ENCODE results near the gene COL26A1.

The COL26A1 gene

DNA sequence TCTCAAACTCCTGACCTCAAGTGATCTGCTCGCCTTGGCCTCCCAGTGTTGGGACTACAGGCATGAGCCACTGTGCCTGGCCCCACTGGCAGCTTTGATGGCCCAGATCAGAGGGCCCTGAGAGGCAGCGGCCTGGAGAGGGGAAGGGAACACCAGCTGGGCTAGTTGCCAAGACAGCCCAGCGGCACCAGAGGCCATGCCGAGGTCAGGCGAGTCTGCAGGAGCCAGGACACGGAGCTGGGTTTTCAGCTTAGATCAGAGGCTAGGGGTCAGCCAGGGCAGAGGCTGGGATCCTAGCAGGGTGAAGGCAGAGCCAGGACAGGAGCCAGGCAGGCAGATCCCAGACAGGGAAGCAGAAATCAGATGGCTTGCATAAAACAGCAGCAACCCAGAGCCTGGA lies 173.6 kb downstream of the COL26A1 start:
- H3K9me3 ChIP-seq (ENCODE audit: control insufficient read depth, insufficient read depth, low read length), result no peaks in the 10 kb centered on the region
- H3K4me1 ChIP-seq (ENCODE audit: control insufficient read depth, insufficient read depth, low read length), result no peaks in the 10 kb centered on the region
- H3K27me3 ChIP-seq (ENCODE audit: control insufficient read depth, insufficient read depth, low read length), result no peaks in the 10 kb centered on the region
- H3K36me3 ChIP-seq (ENCODE audit: control insufficient read depth, insufficient read depth, low read length), result no peaks in the 10 kb centered on the region
- no peak overlapping the region for H3K4me3 ChIP-seq (ENCODE audit: low read depth, low read length)
- no peak overlapping the region for H3K27ac ChIP-seq (ENCODE audit: low read depth, low read length)
- no peak overlapping the region for H3K9ac ChIP-seq (ENCODE audit: low read depth, low read length)

DNA sequence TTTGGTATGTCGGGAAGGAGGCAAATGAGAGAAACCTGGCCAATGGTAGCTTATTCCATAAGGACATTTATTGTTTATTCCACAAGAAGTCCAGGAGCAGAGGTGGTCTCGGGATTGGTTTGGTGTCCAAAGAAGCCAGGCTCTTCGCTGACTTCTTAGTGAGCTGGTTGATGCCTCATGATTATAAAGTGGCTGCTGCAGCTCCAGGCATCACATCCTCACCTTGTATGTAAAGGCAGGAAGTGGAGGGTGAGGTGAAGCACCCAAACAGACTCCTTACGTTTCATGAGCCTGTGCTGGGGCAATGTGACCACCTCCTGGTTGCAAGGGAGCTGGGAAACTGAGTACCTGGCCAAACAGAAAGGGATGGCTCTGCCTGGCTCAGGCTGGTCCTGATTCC lies 174.0 kb downstream of the COL26A1 start:
- no peak overlapping the region for H3K27ac ChIP-seq (ENCODE audit: low read depth, low read length)
- no peaks in the 10 kb centered on the region for H3K4me1 ChIP-seq (ENCODE audit: control insufficient read depth, insufficient read depth, low read length)
- no peaks in the 10 kb centered on the region for H3K27me3 ChIP-seq (ENCODE audit: control insufficient read depth, insufficient read depth, low read length)
- H3K9me3 ChIP-seq (ENCODE audit: control insufficient read depth, insufficient read depth, low read length), result no peaks in the 10 kb centered on the region
- H3K4me3 ChIP-seq (ENCODE audit: low read depth, low read length), result no peak overlapping the region
- no peak overlapping the region for H3K9ac ChIP-seq (ENCODE audit: low read depth, low read length)
- H3K36me3 ChIP-seq (ENCODE audit: control insufficient read depth, insufficient read depth, low read length), result no peaks in the 10 kb centered on the region

GRCh38 chr7:101537205-101537604 lies 174.5 kb downstream of the COL26A1 start:
- no peak overlapping the region for H3K9ac ChIP-seq (ENCODE audit: low read depth, low read length)
- no peaks in the 10 kb centered on the region for H3K9me3 ChIP-seq (ENCODE audit: control insufficient read depth, insufficient read depth, low read length)
- H3K4me1 ChIP-seq (ENCODE audit: control insufficient read depth, insufficient read depth, low read length), result no peaks in the 10 kb centered on the region
- no peak overlapping the region for H3K27ac ChIP-seq (ENCODE audit: low read depth, low read length)
- H3K27me3 ChIP-seq (ENCODE audit: control insufficient read depth, insufficient read depth, low read length), result no peaks in the 10 kb centered on the region
- no peaks in the 10 kb centered on the region for H3K36me3 ChIP-seq (ENCODE audit: control insufficient read depth, insufficient read depth, low read length)
- no peak overlapping the region for H3K4me3 ChIP-seq (ENCODE audit: low read depth, low read length)

DNA sequence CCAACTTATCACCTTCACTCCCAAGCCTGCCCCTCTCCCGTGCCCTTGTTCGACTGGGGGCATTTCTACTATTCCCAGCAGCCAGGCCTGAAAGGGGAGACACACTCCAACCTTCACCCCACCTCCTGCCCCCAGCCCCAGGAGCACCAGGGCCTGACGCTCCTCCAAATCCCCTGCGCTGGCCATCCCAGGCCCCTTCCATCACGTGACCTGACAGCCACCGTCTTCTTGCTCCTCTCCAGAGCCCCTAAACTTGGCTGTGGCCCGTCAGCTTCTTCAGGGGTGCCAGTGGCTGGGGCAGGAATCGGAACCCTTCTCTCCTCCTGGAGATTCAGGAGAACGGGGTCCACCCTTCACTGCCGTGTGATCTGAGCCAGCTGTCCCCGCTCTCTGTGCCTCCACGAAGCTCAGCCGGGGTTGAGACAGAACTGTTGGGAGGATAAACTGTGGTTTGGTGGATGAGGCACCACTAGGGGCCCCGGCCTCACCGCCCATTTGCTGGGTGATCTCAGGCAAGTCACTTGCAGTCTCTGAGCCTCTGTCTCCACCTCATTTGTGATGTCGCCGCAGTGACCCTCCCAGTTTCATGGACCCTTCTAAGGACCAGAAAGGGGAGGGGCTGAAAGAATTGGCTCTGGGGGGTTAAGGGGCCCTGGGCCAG lies 175.4 kb downstream of the COL26A1 start:
- no peaks in the 10 kb centered on the region for H3K27me3 ChIP-seq (ENCODE audit: control insufficient read depth, insufficient read depth, low read length)
- no peaks in the 10 kb centered on the region for H3K9me3 ChIP-seq (ENCODE audit: control insufficient read depth, insufficient read depth, low read length)
- H3K27ac ChIP-seq (ENCODE audit: low read depth, low read length), result no peak overlapping the region
- no peak overlapping the region for H3K4me3 ChIP-seq (ENCODE audit: low read depth, low read length)
- no peaks in the 10 kb centered on the region for H3K36me3 ChIP-seq (ENCODE audit: control insufficient read depth, insufficient read depth, low read length)
- H3K9ac ChIP-seq (ENCODE audit: low read depth, low read length), result no peak overlapping the region
- no peaks in the 10 kb centered on the region for H3K4me1 ChIP-seq (ENCODE audit: control insufficient read depth, insufficient read depth, low read length)

- no peaks in the 10 kb centered on the region for H3K27me3 ChIP-seq (ENCODE audit: control insufficient read depth, insufficient read depth, low read length)
- H3K4me3 ChIP-seq (ENCODE audit: low read depth, low read length), result no peak overlapping the region
- H3K9me3 ChIP-seq (ENCODE audit: control insufficient read depth, insufficient read depth, low read length), result no peaks in the 10 kb centered on the region
- no peaks in the 10 kb centered on the region for H3K4me1 ChIP-seq (ENCODE audit: control insufficient read depth, insufficient read depth, low read length)
- H3K36me3 ChIP-seq (ENCODE audit: control insufficient read depth, insufficient read depth, low read length), result no peaks in the 10 kb centered on the region
- no peak overlapping the region for H3K9ac ChIP-seq (ENCODE audit: low read depth, low read length)
- H3K27ac ChIP-seq (ENCODE audit: low read depth, low read length), result no peak overlapping the region
Measured at GRCh38 chr7:101538596-101539459, 176.2 kb downstream of the COL26A1 start.

GRCh38 chr7:101539784-101540183 lies 177.1 kb downstream of the COL26A1 start:
- no peaks in the 10 kb centered on the region for H3K27me3 ChIP-seq (ENCODE audit: control insufficient read depth, insufficient read depth, low read length)
- H3K9me3 ChIP-seq (ENCODE audit: control insufficient read depth, insufficient read depth, low read length), result no peaks in the 10 kb centered on the region
- no peak overlapping the region for H3K9ac ChIP-seq (ENCODE audit: low read depth, low read length)
- H3K27ac ChIP-seq (ENCODE audit: low read depth, low read length), result no peak overlapping the region
- no peak overlapping the region for H3K4me3 ChIP-seq (ENCODE audit: low read depth, low read length)
- no peaks in the 10 kb centered on the region for H3K4me1 ChIP-seq (ENCODE audit: control insufficient read depth, insufficient read depth, low read length)
- H3K36me3 ChIP-seq (ENCODE audit: control insufficient read depth, insufficient read depth, low read length), result no peaks in the 10 kb centered on the region

- Histone ChIP-seq H3K27ac (ENCODE audit: low read depth, low read length) (no peak overlapping the region), H3K4me3 (ENCODE audit: low read depth, low read length) (no peak overlapping the region), H3K9me3 (ENCODE audit: control insufficient read depth, insufficient read depth, low read length) (no peaks in the 10 kb centered on the region), H3K4me1 (ENCODE audit: control insufficient read depth, insufficient read depth, low read length) (no peaks in the 10 kb centered on the region), H3K9ac (ENCODE audit: low read depth, low read length) (no peak overlapping the region), H3K27me3 (ENCODE audit: control insufficient read depth, insufficient read depth, low read length) (no peaks in the 10 kb centered on the region), H3K36me3 (ENCODE audit: control insufficient read depth, insufficient read depth, low read length) (peaks cover 8% of the 10 kb centered on the region)
Measured at GRCh38 chr7:101542527-101543241, 180.0 kb downstream of the COL26A1 start.

GRCh38 chr7:101543242-101543766 lies 180.6 kb downstream of the COL26A1 start:
- peaks cover 13% of the 10 kb centered on the region for H3K36me3 ChIP-seq (ENCODE audit: control insufficient read depth, insufficient read depth, low read length)
- H3K4me1 ChIP-seq (ENCODE audit: control insufficient read depth, insufficient read depth, low read length), result no peaks in the 10 kb centered on the region

DNA sequence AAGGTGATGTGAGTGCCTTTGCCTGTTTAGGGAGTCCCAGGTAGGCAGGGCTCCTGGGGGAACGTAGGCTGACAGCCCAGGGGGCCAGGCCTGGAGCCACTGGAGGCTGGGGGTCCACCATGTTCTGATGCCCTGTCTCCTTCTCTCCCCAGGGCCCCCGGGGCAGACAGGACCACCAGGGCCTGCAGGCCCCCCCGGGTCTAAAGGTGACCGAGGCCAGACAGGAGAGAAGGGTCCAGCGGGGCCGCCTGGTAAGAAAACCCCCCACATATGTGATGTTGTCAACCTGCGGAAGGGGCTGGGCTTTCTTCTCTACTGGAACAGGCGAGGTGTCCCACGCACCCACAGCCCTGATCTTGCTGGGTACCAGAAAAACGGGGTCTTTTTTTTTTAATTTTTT lies 181.2 kb downstream of the COL26A1 start:
- H3K27me3 ChIP-seq (ENCODE audit: control insufficient read depth, insufficient read depth, low read length), result no peaks in the 10 kb centered on the region
- peaks cover 13% of the 10 kb centered on the region for H3K36me3 ChIP-seq (ENCODE audit: control insufficient read depth, insufficient read depth, low read length)
- H3K4me1 ChIP-seq (ENCODE audit: control insufficient read depth, insufficient read depth, low read length), result no peaks in the 10 kb centered on the region
- no peak overlapping the region for H3K4me3 ChIP-seq (ENCODE audit: low read depth, low read length)
- no peak overlapping the region for H3K9ac ChIP-seq (ENCODE audit: low read depth, low read length)
- H3K27ac ChIP-seq (ENCODE audit: low read depth, low read length), result no peak overlapping the region
- H3K9me3 ChIP-seq (ENCODE audit: control insufficient read depth, insufficient read depth, low read length), result no peaks in the 10 kb centered on the region

More at GRCh38 chr7:101543242-101543766, 180.6 kb downstream of the COL26A1 start:
- Histone ChIP-seq H3K27me3 (ENCODE audit: control insufficient read depth, insufficient read depth, low read length) (no peaks in the 10 kb centered on the region), H3K27ac (ENCODE audit: low read depth, low read length) (no peak overlapping the region), H3K9me3 (ENCODE audit: control insufficient read depth, insufficient read depth, low read length) (no peaks in the 10 kb centered on the region), H3K9ac (ENCODE audit: low read depth, low read length) (no peak overlapping the region), H3K4me3 (ENCODE audit: low read depth, low read length) (no peak overlapping the region)

GRCh38 chr7:101545441-101546190 lies 182.9 kb downstream of the COL26A1 start:
- H3K4me3 ChIP-seq (ENCODE audit: low read depth, low read length), result no peak overlapping the region
- peaks cover 16% of the 10 kb centered on the region for H3K36me3 ChIP-seq (ENCODE audit: control insufficient read depth, insufficient read depth, low read length)
- H3K27me3 ChIP-seq (ENCODE audit: control insufficient read depth, insufficient read depth, low read length), result no peaks in the 10 kb centered on the region
- no peak overlapping the region for H3K9ac ChIP-seq (ENCODE audit: low read depth, low read length)
- no peak overlapping the region for H3K27ac ChIP-seq (ENCODE audit: low read depth, low read length)
- H3K4me1 ChIP-seq (ENCODE audit: control insufficient read depth, insufficient read depth, low read length), result no peaks in the 10 kb centered on the region
- no peaks in the 10 kb centered on the region for H3K9me3 ChIP-seq (ENCODE audit: control insufficient read depth, insufficient read depth, low read length)

Data from HUES48 (cell line).